AG09309 (cell line): Measurements from ENCODE around the gene NTRK2.
"Not testable (repeated sequence)": the region's sequence is repeated elsewhere in the genome, so short reads cannot be mapped to it uniquely, and the experiment has no call there.

Experiments
- DNase-seq: peaks from one replicate; pipeline ENCODE4 v3.0.0-alpha.2; 2010; ENCODE audit warnings: low read depth
- H3K4me3 ChIP-seq: 2 replicates; pipeline ENCODE4 v1.5.1; 2011; ENCODE audit warnings: mild to moderate bottlenecking, low read depth, low read length, moderate library complexity; ENCODE audit not compliant: control insufficient read depth
- CTCF ChIP-seq: IDR thresholded peaks from 2 replicates; pipeline ENCODE4 v1.5.1; 2011; ENCODE audit warnings: mild to moderate bottlenecking, low read depth, low read length, inconsistent platforms; ENCODE audit not compliant: insufficient read depth, control insufficient read depth; ENCODE audit errors: missing control alignments

Gene NTRK2

GRCh38 chr9:85055506-85056202, 386.1 kb downstream of the NTRK2 start:
- H3K4me3 ChIP-seq, result no peak overlapping the region
- no peak for TF ChIP-seq CTCF
- no peak for DNase-seq

GRCh38 chr9:85056203-85056572, 386.7 kb downstream of the NTRK2 start:
- no peak for TF ChIP-seq CTCF
- no peak overlapping the region for H3K4me3 ChIP-seq
- no peak for DNase-seq

GRCh38 chr9:85061969-85062368, 392.4 kb downstream of the NTRK2 start:
- no peak for DNase-seq
- TF ChIP-seq CTCF, result no peak
- no peak overlapping the region for H3K4me3 ChIP-seq

GRCh38 chr9:85062385-85063022, 393.0 kb downstream of the NTRK2 start:
- H3K4me3 ChIP-seq, result no peak overlapping the region
- no peak for TF ChIP-seq CTCF
- no peak for DNase-seq

- DNase-seq, result no peak
- H3K4me3 ChIP-seq, result no peak overlapping the region
- no peak for TF ChIP-seq CTCF
Observed at GRCh38 chr9:85064811-85065371, 395.4 kb downstream of the NTRK2 start.

GRCh38 chr9:85067792-85068191, 398.3 kb downstream of the NTRK2 start:
- no peak for DNase-seq
- TF ChIP-seq CTCF, result no peak
- H3K4me3 ChIP-seq, result no peak overlapping the region

- H3K4me3 ChIP-seq, DNase-seq: not testable (repeated sequence)
Observed at GRCh38 chr9:85069421-85069820, 399.9 kb downstream of the NTRK2 start.
